Loucy (cell line): ENCODE data around the gene CMKLR1.

Experiments
- H2AFZ ChIP-seq: fragments of 200-600 bp; sonication (generic); 2 replicates; pipeline ENCODE4 v1.6.0; 2016; ENCODE audit warnings: antibody characterized with exemption, mild to moderate bottlenecking, low read length, moderate library complexity
- H3F3A ChIP-seq: fragments of 200-600 bp; 2 replicates; pipeline ENCODE4 v1.6.0; 2016; ENCODE audit warnings: antibody characterized with exemption, low read depth, mild to moderate bottlenecking
- H3K27me3 ChIP-seq: fragments of 200-600 bp; sonication (generic); 2 replicates; pipeline ENCODE4 v1.6.1; 2014; ENCODE audit warnings: low read length, mild to moderate bottlenecking; ENCODE audit not compliant: insufficient read depth, poor library complexity, severe bottlenecking
- H3K36me3 ChIP-seq: fragments of 200-600 bp; sonication (generic); 2 replicates; pipeline ENCODE4 v1.6.1; 2016; ENCODE audit warnings: low read length; ENCODE audit not compliant: insufficient read depth
- H3K4me1 ChIP-seq: fragments of 200-600 bp; sonication (generic); 2 replicates; pipeline ENCODE4 v1.5.1; 2014; ENCODE audit warnings: low read length, mild to moderate bottlenecking; ENCODE audit not compliant: insufficient read depth, poor library complexity, severe bottlenecking
- H3K4me2 ChIP-seq: fragments of 200-600 bp; sonication (generic); 2 replicates; pipeline ENCODE4 v1.6.0; 2014; ENCODE audit warnings: antibody characterized with exemption, low read length, low read depth, mild to moderate bottlenecking; ENCODE audit not compliant: poor library complexity, severe bottlenecking
- H3K4me3 ChIP-seq: fragments of 200-600 bp; sonication (generic); 2 replicates; pipeline ENCODE4 v1.5.1; 2014; ENCODE audit warnings: low read length, mild to moderate bottlenecking, mixed read lengths; ENCODE audit not compliant: poor library complexity, severe bottlenecking
- H3K79me2 ChIP-seq: fragments of 200-600 bp; sonication (generic); 2 replicates; pipeline ENCODE4 v1.6.1; 2014; ENCODE audit warnings: low read length; ENCODE audit not compliant: insufficient read depth
- H3K9ac ChIP-seq: fragments of 200-600 bp; sonication (generic); 2 replicates; pipeline ENCODE4 v1.6.0; 2014; ENCODE audit warnings: mild to moderate bottlenecking, low read depth, low read length, moderate library complexity; ENCODE audit not compliant: poor library complexity, severe bottlenecking
- H3K9me2 ChIP-seq: fragments of 200-600 bp; sonication (generic); replicated peaks from 2 replicates; pipeline ENCODE4 v1.6.1; 2016; ENCODE audit warnings: low read depth, low read length, mixed read lengths
- H3K9me3 ChIP-seq: fragments of 200-600 bp; sonication (generic); 2 replicates; pipeline ENCODE4 v1.6.1; 2014; ENCODE audit warnings: mild to moderate bottlenecking, antibody characterized with exemption, low read length, low read depth; ENCODE audit not compliant: insufficient read depth
- H4K20me1 ChIP-seq: fragments of 200-600 bp; sonication (generic); 2 replicates; pipeline ENCODE4 v1.6.0; 2014; ENCODE audit warnings: antibody characterized with exemption, low read length, mild to moderate bottlenecking; ENCODE audit not compliant: insufficient read depth, poor library complexity, severe bottlenecking
- EZH2phosphoT487 ChIP-seq: fragments of 200-600 bp; IDR thresholded peaks from 2 replicates; pipeline ENCODE4 v1.6.1; 2018; ENCODE audit warnings: antibody characterized with exemption, mild to moderate bottlenecking, moderate library complexity, borderline replicate concordance
- TF ChIP-seq, protein P1 (sequence below): fragments of 200-600 bp; sonication (generic); conservative IDR thresholded peaks from 2 replicates; pipeline ENCODE4 v1.5.1; 2014; ENCODE audit warnings: mild to moderate bottlenecking, antibody characterized with exemption, low read length

CMKLR1 gene

DNA sequence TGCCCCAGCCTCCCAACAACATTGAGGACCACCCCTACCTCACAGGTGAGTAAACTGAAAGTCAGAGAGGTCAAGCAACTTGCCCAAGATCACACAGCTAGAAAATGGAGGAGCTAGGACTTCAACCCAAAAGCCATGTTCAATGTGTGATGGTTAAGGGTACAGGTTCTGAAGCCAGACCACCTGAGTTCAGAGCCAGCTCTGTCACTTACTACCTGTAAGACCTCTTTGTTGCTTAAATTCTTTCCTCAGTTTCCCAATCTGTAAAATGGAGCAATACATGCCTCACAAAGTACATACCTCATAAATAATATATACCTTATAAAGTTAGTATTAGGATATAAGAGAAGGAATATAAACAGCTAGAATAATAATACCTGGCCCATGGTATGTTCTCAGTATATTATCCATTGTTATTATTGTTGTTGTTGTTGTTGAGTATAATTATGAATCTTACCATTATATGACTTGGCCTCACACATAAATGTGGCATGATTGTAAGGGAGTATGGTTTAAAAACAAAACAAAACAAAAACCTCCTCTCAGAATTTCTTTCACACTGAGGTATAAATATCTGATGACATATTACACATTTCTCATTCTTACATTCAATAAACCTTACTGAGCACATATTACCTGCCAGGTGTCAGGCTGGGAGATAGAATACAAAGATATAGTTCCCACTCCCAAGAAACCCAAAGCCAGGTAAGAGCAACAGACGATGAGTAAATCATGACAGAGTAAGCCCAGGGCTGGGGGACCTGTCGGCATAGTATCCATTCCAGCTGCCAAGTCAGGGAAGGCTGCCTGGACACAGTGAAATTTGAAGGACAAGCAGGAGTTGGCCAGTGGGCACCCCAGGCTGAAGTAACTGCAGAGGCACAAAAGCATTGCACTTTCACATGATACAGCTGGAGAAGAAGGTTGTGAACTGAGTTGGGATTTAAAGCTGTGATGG is 19.6 kb downstream of the CMKLR1 start:
- H2AFZ ChIP-seq: no peak overlapping the region
- no peak overlapping the region for H3K9ac ChIP-seq
- H3K27me3 ChIP-seq: no peaks in the 10 kb centered on the region
- H4K20me1 ChIP-seq: no peaks in the 10 kb centered on the region
- TF ChIP-seq, protein P1, sequence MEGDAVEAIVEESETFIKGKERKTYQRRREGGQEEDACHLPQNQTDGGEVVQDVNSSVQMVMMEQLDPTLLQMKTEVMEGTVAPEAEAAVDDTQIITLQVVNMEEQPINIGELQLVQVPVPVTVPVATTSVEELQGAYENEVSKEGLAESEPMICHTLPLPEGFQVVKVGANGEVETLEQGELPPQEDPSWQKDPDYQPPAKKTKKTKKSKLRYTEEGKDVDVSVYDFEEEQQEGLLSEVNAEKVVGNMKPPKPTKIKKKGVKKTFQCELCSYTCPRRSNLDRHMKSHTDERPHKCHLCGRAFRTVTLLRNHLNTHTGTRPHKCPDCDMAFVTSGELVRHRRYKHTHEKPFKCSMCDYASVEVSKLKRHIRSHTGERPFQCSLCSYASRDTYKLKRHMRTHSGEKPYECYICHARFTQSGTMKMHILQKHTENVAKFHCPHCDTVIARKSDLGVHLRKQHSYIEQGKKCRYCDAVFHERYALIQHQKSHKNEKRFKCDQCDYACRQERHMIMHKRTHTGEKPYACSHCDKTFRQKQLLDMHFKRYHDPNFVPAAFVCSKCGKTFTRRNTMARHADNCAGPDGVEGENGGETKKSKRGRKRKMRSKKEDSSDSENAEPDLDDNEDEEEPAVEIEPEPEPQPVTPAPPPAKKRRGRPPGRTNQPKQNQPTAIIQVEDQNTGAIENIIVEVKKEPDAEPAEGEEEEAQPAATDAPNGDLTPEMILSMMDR: no peak
- no peak for TF ChIP-seq EZH2phosphoT487
- no peaks in the 10 kb centered on the region for H3K9me3 ChIP-seq
- no peak overlapping the region for H3K4me3 ChIP-seq
- peaks cover 32% of the 10 kb centered on the region for H3K4me1 ChIP-seq
- no peaks in the 10 kb centered on the region for H3K9me2 ChIP-seq
- H3F3A ChIP-seq: no peaks in the 10 kb centered on the region
- H3K4me2 ChIP-seq: no peak overlapping the region
- H3K79me2 ChIP-seq: no peaks in the 10 kb centered on the region
- no peaks in the 10 kb centered on the region for H3K36me3 ChIP-seq

DNA sequence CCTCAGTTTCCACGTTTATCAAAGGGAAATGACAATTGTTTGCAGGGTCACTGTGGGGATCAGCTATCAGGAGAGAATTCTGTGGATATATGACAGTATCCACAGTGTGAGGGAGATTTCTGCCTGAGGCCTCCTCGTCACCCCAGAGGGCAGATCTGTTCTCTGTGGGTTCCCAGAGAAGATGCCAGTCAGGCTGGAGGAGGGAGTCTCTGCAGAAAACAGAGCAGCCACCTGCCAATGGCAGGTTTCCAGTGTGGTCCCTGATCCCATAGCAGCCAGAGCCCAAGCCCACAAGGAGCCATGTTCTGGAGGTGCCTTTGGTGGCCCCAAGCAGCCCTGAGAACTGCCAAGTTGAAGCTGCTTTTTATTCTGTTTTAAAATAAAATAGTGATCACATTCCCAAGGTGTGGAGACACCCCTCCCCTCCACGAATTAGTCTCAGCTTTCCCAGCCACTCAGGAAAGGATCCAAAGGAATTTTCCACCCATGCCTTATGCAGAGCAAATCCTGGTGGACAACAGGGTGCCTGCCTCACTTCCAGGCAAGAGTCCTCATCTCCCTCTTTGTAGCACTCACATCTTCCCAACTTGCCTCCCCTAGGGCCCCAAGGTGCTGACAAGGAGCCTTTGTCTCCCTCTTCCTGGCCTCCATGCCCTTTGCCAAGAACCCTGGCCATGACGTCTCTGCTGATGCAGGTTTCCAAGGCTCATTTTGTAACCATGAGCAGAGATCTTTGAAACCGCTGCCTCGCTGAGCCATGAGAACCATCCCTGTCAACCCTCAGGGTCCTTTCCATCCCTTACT is 20.4 kb downstream of the CMKLR1 start:
- Histone ChIP-seq H3K4me1 (peaks cover 34% of the 10 kb centered on the region), H3K36me3 (no peaks in the 10 kb centered on the region)
- TF ChIP-seq EZH2phosphoT487: no peak
- TF ChIP-seq, protein P1: no peak

DNA sequence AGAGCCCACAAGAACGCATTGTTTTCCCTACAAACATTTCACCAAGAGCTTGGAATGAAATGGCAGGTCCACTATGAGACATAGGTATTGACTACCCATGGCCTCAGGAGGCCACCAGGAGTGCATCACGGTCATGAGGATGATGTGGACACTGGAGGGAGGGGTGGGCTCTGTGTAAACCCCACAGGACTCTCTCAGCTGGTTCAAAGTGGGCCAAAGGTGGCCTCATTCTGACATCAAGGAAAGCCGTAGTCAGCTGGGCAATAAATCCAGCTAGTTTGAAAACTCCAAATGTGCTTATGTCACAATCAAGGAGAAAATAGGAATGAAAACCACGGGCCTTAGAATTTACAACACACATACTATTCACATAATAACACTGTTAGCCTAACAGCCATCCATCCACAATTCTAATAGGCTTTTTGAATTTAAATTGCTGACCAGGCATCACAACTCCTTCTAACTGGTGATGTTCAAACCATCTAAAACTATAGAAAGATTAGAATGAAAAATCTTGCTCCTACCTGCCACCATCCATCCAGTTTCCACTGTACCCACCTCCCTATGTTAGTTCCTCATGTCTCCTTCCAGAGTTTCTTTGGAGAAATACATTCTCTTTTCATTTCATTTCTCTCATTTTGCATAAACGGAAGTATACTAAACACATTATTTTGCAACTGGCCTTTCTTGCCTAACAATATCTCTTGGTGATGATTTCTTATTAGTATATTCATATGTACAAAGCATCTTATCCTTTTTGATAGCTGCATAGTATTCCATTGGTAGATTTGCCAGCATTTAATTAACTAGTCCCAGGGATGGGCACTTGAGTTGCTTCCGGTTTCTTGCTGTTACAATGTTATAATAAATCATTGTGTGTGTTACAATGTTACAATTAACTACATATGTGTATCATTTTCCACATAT is 21.5 kb downstream of the CMKLR1 start:
- H3K9ac ChIP-seq: no peak overlapping the region
- no peak overlapping the region for H3K4me2 ChIP-seq
- no peaks in the 10 kb centered on the region for H3K36me3 ChIP-seq
- no peak overlapping the region for H3K4me3 ChIP-seq
- H3F3A ChIP-seq: peaks cover 4% of the 10 kb centered on the region
- TF ChIP-seq, protein P1: no peak
- no peak for TF ChIP-seq EZH2phosphoT487
- H2AFZ ChIP-seq: no peak overlapping the region
- H3K9me2 ChIP-seq: no peaks in the 10 kb centered on the region
- H3K27me3 ChIP-seq: no peaks in the 10 kb centered on the region
- peaks cover 45% of the 10 kb centered on the region for H3K4me1 ChIP-seq
- no peaks in the 10 kb centered on the region for H3K9me3 ChIP-seq
- H3K79me2 ChIP-seq: no peaks in the 10 kb centered on the region
- no peaks in the 10 kb centered on the region for H4K20me1 ChIP-seq

More for the DNA sequence above, 20.4 kb downstream of the CMKLR1 start:
- no peak overlapping the region for H3K4me2 ChIP-seq
- no peak overlapping the region for H3K4me3 ChIP-seq
- no peak overlapping the region for H2AFZ ChIP-seq
- no peaks in the 10 kb centered on the region for H3K9me2 ChIP-seq
- no peaks in the 10 kb centered on the region for H3F3A ChIP-seq
- no peaks in the 10 kb centered on the region for H3K79me2 ChIP-seq
- no peaks in the 10 kb centered on the region for H4K20me1 ChIP-seq
- no peak overlapping the region for H3K9ac ChIP-seq
- no peaks in the 10 kb centered on the region for H3K27me3 ChIP-seq
- H3K9me3 ChIP-seq: no peaks in the 10 kb centered on the region
